Stimulated activated CD8-positive, alpha-beta memory T cell treated with anti-CD3 and anti-CD28 coated beads, Interleukin-7, amount 100 ng/mL, for 1 hour (primary cell): ENCODE measurements around the gene PLA2G4A.

Experiments used
- DNase-seq, 2 donors: peaks; one replicate each; pipeline ENCODE4 v3.0.0-alpha.2; 2020; ENCODE audit warnings: low read depth in 2 of 2

The PLA2G4A gene

GRCh38 chr1:187027253-187027652 is 198.5 kb downstream of the PLA2G4A start:
- no peak for DNase-seq

GRCh38 chr1:187032316-187032981 is 203.7 kb downstream of the PLA2G4A start:
- DNase-seq = no peak

GRCh38 chr1:187032982-187033692 is 204.4 kb downstream of the PLA2G4A start:
- no peak for DNase-seq

- DNase-seq = no peak
Measured at GRCh38 chr1:187033693-187034390, 205.1 kb downstream of the PLA2G4A start.

- no peak for DNase-seq
Measured at GRCh38 chr1:187034501-187034900, 205.8 kb downstream of the PLA2G4A start.

GRCh38 chr1:187037973-187038553 is 209.3 kb downstream of the PLA2G4A start:
- DNase-seq = no peak
